H1 (cell line): ENCODE data around the gene DSCAM. TPM values are rescaled to one million over a fixed set of nuclear protein-coding genes. Genes with fewer than 3 reads are reported as not detected.

ENCODE experiments used
- CBX8 ChIP-seq: fragments of 300-800, 300-1000 bp; sonication (generic); IDR thresholded peaks from 2 replicates; pipeline ENCODE4 v1.7.1; 2016; ENCODE audit warnings: low read depth, low read length, borderline replicate concordance
- CHD1 ChIP-seq: IDR thresholded peaks from 2 replicates; pipeline ENCODE4 v1.6.1; 2012; ENCODE audit warnings: low read depth, low read length, improper control_type of control experiment
- HDAC6 ChIP-seq: IDR thresholded peaks from one replicate; pipeline ENCODE4 v1.7.1; 2012; ENCODE audit warnings: low read depth, mild to moderate bottlenecking, inconsistent platforms, low read length, moderate library complexity
- KDM4A ChIP-seq: IDR thresholded peaks from one replicate; pipeline ENCODE4 v1.7.1; 2012; ENCODE audit warnings: low read depth, mild to moderate bottlenecking, moderate library complexity, low read length, inconsistent platforms; ENCODE audit not compliant: severe bottlenecking
- RXRA ChIP-seq: IDR thresholded peaks from 2 replicates; pipeline ENCODE4 v1.6.1; 2011; ENCODE audit warnings: low read depth, mild to moderate bottlenecking, low read length, moderate library complexity; ENCODE audit not compliant: insufficient read depth
- SIRT6 ChIP-seq: IDR thresholded peaks from one replicate; pipeline ENCODE4 v1.7.1; 2012; ENCODE audit warnings: low read length, inconsistent platforms
- SUZ12 ChIP-seq: fragments of 200-600 bp; sonication (generic); IDR thresholded peaks from 2 replicates; pipeline ENCODE4 v1.6.1; 2012; ENCODE audit warnings: mild to moderate bottlenecking, inconsistent platforms, low read length, moderate library complexity, mixed read lengths
- polyA plus RNA-seq, 7 experiments: library from polyadenylated mRNA; depleted of rRNA in 3 of 7; stranded (reverse) in 5 of 7; unstranded in 2 of 7; fragments of >200 nt in 5 of 7; fragments of 200-250 nt in 2 of 7; gene quantifications; 1 replicate in 5 of 7; 2 replicates in 1 of 7; 4 replicates in 1 of 7; pipeline versions ENCODE4 v1.2.1 to v1.2.3, GENCODE V29; 2011 to 2013; ENCODE audit warnings: missing spikeins in 2 of 7, mixed read lengths in 2 of 7
- total RNA-seq: library from RNA; stranded (reverse); fragmentation: NEBNext Ultra II Directional; extraction: Animal tissue kit (Norgen Biotek cat#: 25700); gene quantifications from 2 replicates; pipeline ENCODE4 v1.2.1, GENCODE V29; 2021

DSCAM gene
- total and polyA plus RNA-seq, 2 of the 8 experiments (the other 6 are each of a cell fraction or from before 2014, with no cell fraction given), result 0.02 to 0.15 TPM

DNA sequence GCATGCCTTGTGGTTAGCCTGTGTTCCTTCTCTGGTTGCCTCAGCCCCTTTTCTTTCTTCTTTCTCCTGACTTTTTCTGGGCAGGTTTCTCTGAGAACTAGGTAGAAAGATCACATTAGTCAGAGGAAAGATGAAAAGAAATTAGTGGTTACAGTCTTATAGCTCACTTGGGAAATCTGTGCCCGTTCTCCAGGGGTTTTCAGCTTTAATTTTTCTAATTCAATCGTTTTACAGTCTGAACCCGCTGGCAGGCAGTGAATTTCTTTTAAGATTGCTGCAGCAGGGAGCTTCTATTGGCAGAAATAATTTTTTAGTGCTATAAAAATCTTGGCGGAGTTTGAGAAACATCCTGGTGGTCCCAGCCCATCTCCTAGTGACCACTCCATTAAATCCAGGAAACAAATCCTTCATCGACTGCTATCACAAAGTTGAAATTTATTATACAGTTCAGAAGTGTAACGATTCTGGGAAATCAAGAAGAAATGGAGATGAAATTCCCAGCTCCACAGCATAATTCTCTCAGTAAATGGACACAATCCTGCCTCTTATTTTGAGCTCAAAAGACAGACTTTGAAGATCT, 866.6 kb downstream of the DSCAM start (continued):
- no peak for TF ChIP-seq HDAC6
- TF ChIP-seq KDM4A, result no peak
- no peak for TF ChIP-seq SUZ12
- no peak for TF ChIP-seq CBX8
- no peak for TF ChIP-seq RXRA
- TF ChIP-seq CHD1, result no peak
- TF ChIP-seq SIRT6, result no peak
